Upper lobe of right lung (tissue), 1 donor: ENCODE data around the gene AARS2. TPM values are rescaled to one million over a fixed set of nuclear protein-coding genes. Genes with fewer than 3 reads are reported as not detected.

Experiments
- ATAC-seq: fragments of 200-7000 bp; cut with Tn5 transposase; one replicate; pipeline ENCODE4 v1.9.1; 2020; ENCODE audit warnings: mild to moderate bottlenecking, moderate library complexity
- DNase-seq: peaks from one replicate; pipeline ENCODE4 v3.0.0-alpha.2; 2020
- H3K27ac ChIP-seq: fragments of 200-600 bp; one replicate; pipeline ENCODE4 v1.8.0; 2022
- H3K27me3 ChIP-seq: fragments of 200-600 bp; one replicate; pipeline ENCODE4 v1.8.0; 2022; ENCODE audit warnings: mild to moderate bottlenecking
- H3K36me3 ChIP-seq: fragments of 200-600 bp; one replicate; pipeline ENCODE4 v1.8.0; 2022
- H3K4me1 ChIP-seq: fragments of 200-600 bp; one replicate; pipeline ENCODE4 v1.8.0; 2022
- H3K4me3 ChIP-seq: fragments of 200-600 bp; one replicate; pipeline ENCODE4 v1.8.0; 2022; ENCODE audit warnings: mild to moderate bottlenecking
- H3K9me3 ChIP-seq: fragments of 200-600 bp; one replicate; pipeline ENCODE4 v1.8.0; 2022
- intact Hi-C: fragments of 100-400 bp; cut with DNase I; formaldehyde crosslinking; loops from one replicate; pipeline ENCODE4 v1.11.0; 2022
- total RNA-seq: library from RNA; stranded (reverse); fragmentation: NEBNext Ultra II Directional; extraction: Animal tissue kit (Norgen Biotek cat#: 25700); gene quantifications from one replicate; pipeline ENCODE4 v1.2.1, GENCODE V29; 2021
- TF ChIP-seq, protein P1 (sequence below): fragments of 200-600 bp; IDR thresholded peaks from one replicate; pipeline ENCODE4 v1.8.0; 2022; ENCODE audit warnings: antibody characterized with exemption
- donor health status: DM: no; HTN: yes; CAD: no; lungs with severe emphysema.

The AARS2 gene
- total RNA-seq, 1 donor from 2014 or later = 11.8 TPM

DNA sequence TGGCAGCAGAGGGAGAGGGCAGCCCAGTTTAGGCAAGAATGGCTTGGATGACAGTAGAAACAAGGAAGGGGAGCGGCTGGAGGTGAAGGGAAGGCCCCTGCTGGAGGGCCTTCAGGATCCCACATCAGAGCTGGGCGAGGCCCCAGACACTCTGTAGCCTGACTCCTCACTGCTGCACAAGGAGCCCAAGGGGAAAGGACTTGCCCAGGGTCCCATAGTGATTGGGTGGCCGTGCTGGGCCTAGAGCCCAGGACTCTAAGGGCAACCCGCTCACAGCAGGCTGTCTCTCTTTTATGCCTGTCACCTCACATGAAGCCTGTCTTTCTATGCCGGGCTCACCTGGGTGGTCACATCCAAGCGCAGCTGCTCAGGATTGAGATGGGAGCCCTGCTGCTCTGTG, 9.3 kb downstream of the AARS2 start:
- ATAC-seq (no peak), DNase-seq (no peak)
- H3K4me1 ChIP-seq = no peaks in the 10 kb centered on the region
- TF ChIP-seq, protein P1, sequence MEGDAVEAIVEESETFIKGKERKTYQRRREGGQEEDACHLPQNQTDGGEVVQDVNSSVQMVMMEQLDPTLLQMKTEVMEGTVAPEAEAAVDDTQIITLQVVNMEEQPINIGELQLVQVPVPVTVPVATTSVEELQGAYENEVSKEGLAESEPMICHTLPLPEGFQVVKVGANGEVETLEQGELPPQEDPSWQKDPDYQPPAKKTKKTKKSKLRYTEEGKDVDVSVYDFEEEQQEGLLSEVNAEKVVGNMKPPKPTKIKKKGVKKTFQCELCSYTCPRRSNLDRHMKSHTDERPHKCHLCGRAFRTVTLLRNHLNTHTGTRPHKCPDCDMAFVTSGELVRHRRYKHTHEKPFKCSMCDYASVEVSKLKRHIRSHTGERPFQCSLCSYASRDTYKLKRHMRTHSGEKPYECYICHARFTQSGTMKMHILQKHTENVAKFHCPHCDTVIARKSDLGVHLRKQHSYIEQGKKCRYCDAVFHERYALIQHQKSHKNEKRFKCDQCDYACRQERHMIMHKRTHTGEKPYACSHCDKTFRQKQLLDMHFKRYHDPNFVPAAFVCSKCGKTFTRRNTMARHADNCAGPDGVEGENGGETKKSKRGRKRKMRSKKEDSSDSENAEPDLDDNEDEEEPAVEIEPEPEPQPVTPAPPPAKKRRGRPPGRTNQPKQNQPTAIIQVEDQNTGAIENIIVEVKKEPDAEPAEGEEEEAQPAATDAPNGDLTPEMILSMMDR = no peak
- H3K36me3 ChIP-seq = peaks cover 63% of the 10 kb centered on the region
- intact Hi-C loops = no loop called here
- no peak overlapping the region for H3K4me3 ChIP-seq
- no peaks in the 10 kb centered on the region for H3K27me3 ChIP-seq
- H3K27ac ChIP-seq = no peak overlapping the region
- no peaks in the 10 kb centered on the region for H3K9me3 ChIP-seq

DNA sequence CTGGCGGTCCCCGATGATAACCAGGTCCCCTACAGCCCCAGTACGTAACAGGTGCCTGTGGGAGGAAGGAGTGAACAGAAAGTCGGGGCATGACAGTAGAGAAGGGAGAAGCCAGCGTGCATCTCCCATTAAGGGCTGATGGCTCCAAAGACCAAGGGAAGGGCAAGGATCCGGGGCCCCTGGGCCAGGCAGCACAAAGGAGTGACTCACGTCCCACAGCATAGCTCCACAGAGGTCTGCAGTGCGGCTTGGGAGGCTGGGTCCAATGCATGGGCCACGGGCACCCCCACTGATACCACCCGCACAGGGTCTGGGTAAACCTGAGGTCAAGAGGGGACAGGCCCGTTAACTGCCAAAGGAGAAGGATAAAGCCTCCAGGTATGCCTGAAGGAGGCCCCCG, 10.3 kb downstream of the AARS2 start:
- DNase-seq = no peak
- peaks cover 56% of the 10 kb centered on the region for H3K36me3 ChIP-seq
- peaks cover 1% of the 10 kb centered on the region for H3K4me1 ChIP-seq
- no peaks in the 10 kb centered on the region for H3K9me3 ChIP-seq
- no peak overlapping the region for H3K4me3 ChIP-seq
- no peak for ATAC-seq
- H3K27me3 ChIP-seq = peaks cover 8% of the 10 kb centered on the region
- H3K27ac ChIP-seq = no peak overlapping the region
- intact Hi-C loops = no loop called here
- TF ChIP-seq, protein P1 = no peak

DNA sequence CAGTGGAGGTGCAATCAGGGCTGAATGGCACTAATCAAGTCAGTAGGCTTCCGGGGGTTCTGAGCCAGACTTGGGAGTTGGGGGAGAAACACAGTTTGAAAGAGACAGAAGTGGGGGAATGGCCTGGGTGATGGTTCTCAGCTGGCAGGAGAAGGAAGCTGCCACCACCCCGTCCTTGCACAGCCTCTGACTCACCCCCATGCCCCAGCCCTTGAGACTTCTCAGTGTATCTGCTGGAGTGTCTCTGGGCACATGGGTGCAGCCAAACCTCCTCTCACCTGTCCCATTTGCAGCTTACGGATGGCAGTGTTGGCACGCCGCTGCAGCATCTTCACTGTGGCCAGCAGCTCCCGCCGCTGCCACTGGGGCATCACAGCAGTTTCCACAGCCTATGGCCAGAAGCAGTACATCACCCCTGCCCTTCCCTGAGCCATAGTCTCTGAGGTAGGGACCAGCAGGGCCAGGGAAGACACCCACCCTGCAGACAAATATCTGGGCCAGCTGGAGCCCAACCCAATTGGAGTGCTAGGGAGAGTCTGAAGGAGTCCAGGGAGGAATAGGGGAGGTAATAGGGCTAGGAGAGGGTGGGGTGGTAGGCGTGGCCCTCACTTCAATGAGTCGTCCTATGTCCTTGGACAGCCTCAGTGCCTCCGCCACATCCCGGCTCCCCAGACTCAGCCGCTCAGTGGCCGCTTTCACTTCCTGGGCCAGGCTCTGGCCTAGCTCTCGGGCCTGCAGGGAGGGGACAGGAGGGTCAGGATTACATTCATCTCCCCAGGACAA, 11.2 kb downstream of the AARS2 start:
- Histone ChIP-seq H3K27me3 (peaks cover 17% of the 10 kb centered on the region), H3K4me3 (no peak overlapping the region), H3K9me3 (no peaks in the 10 kb centered on the region), H3K36me3 (peaks cover 51% of the 10 kb centered on the region), H3K27ac (no peak overlapping the region), H3K4me1 (peaks cover 10% of the 10 kb centered on the region)
- intact Hi-C loops = no loop called here
- DNase-seq (no peak), ATAC-seq (no peak)
- TF ChIP-seq, protein P1 = no peak

DNA sequence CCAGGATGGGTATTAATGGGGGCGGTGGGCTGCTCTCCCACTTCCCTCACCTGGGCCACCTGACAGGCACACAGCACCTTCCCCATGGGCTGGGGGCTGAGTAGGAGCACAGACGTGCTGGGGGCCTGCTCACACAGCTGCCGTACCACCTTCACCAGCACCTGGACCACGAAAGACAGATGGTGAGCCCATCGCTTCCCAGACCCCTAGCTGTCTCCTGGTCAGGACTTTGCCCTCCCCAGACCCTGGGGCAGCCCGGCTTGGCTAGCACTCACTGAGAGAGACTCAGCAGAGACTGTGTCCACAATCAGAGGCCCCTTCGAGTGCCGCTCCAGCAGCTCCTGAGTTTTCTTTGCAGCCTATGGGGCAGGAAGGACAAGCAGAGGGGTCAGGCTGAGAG, 12.0 kb downstream of the AARS2 start:
- Histone ChIP-seq H3K27me3 (peaks cover 26% of the 10 kb centered on the region), H3K4me1 (peaks cover 10% of the 10 kb centered on the region), H3K4me3 (no peak overlapping the region), H3K27ac (no peak overlapping the region), H3K9me3 (no peaks in the 10 kb centered on the region), H3K36me3 (peaks cover 44% of the 10 kb centered on the region)
- intact Hi-C loops = no loop called here
- TF ChIP-seq, protein P1 = no peak
- DNase-seq (no peak), ATAC-seq (no peak)

DNA sequence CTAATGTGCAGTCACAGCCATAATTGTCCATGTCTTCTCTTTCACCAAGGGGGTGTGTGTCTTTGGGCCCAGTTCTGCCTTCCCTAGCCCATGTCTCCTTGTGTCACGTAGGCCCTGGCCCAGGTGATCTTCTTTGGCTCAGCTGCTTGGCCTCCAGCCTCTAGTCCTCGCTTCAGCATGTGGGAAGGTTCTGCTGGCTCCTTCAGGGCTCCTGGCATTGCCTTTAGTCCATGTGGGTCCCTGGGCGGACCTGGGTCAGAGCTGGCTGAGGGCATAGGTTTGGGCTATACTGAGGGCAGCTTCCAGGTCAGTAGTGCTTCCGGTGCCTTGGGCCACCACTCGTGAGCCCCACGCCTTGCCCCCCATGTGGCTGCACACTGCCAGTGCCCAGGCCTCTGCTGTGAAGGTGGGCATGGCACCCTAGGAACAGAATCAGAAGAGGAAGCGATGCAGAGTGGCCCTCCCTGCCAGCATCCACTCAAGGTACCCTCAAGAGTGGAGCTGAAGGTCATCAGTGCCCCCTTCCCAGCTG, 12.8 kb downstream of the AARS2 start:
- Histone ChIP-seq H3K9me3 (no peaks in the 10 kb centered on the region), H3K36me3 (peaks cover 37% of the 10 kb centered on the region), H3K27me3 (peaks cover 33% of the 10 kb centered on the region), H3K4me1 (peaks cover 10% of the 10 kb centered on the region), H3K27ac (no peak overlapping the region), H3K4me3 (no peak overlapping the region)
- ATAC-seq (no peak), DNase-seq (no peak)
- TF ChIP-seq, protein P1 = no peak
- intact Hi-C loops = no loop called here
